NCI-H1417 treated with DMSO at 0.1 percent for 48 hours (cell line): ENCODE data around the gene BTAF1.

Experiments used
- DNase-seq: peaks from one replicate; lab custom pipeline; 2025; lab: John Stamatoyannopoulos, UW

BTAF1 gene

DNA sequence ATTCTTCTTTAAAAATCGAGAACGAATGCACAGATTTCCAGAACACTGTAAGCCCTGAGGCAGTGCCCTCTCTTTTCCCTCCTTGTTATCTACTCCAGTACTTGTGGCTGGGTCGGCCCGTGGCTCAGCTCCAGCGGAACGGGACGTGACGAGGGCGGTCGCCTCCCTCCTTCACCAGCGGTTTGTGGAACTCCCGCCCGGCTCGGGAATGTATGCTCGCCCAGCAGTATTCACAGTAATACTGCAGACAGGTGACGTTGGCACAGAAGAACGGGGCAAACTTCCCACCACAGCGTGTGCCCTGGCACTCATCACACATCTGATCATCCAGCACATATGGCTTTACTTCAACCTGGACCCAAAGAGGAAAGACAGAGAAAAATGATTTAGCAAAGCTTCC is 128.5 kb downstream of the BTAF1 start:
- no peak for DNase-seq

DNA sequence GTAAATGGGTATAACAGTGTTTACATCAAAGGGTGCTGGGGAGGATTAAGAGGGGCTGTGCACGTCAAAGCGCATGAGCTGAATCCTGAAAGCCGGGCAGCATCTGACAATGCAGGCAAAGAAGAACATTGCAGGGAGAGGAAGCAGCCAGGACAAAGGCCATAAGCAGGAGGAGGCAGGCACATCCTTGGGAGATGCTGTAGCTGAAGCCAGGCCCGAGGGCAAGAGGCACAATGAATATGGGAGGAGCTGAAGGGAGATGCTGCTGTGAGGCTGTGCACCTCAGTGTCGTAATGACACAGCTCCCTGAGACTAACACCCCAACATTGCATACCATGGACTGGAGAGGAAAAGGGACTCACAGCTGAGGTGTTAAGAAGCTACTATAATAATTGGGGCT is 129.2 kb downstream of the BTAF1 start:
- no peak for DNase-seq

DNA sequence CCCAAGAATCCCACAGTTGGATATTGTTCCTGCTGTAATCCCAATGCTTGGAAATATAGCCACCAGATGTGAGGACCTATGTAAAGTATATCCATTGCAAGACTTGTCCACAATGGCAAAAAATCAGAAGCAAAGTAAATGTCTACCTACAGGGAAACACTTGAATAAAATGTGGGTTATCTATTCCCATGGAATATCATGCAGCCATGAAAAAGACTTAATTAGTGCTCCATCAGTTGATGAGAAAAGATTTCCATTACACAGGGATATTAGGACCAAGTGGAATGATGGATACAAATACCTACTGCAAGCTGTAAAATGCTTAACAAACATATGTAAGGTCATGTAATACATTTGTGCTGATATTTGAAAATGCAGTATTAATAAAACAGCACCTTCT is 131.2 kb downstream of the BTAF1 start:
- DNase-seq = no peak

DNA sequence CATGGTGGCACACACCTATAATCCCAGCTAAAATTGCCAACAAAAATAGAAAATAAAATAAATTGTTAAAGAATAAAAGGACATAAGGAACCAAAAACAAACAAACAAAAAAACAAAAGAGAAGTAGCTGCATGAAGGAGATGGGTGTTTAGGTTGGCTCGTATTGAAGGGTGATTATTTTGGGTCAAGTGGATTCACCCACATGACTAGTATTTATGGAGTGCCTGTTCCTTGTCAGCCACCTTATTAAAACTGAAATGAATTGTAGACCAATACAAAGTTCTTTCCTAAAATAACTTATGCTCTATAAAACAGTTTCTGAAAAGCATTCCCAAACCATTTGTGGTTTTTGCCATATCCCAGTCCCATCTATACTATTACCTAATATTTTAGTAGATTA is 138.7 kb downstream of the BTAF1 start:
- DNase-seq = no peak

DNA sequence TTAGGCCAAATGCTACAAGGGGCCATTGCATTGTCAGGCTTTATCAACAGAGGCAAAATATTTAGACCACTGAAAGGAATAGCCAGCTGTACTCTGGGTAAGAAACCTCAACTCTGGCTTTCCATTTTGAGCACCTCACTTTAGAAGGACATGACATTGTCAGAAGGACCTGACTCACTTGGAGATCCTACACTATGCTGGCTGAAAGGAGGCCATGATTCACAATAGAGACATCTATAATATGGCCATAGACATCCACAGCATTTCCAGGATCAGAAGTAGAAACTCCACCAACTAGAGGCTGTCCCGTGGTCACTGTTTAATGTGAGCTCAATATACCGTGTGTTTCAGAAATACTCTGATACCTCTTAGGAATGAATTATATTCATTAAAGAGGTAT is 140.9 kb downstream of the BTAF1 start:
- DNase-seq = no peak

DNA sequence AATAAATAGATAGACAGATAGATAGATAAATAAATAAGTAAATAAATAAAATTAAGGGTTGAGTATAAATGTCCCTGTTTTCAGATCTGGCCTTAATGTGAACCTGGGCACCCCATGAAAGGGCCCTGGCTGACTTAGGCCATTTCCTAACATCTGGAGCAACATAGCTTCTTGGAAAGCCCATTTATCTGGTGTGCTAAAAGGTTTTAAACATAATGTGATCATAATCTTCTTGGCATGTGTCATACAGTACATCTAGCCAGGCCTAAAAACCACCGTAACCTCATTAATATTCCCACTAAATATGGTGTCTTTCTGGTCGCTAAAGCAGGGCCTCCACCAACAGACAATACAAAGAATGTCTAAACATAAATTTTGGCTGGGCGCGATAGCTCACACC is 142.8 kb downstream of the BTAF1 start:
- no peak for DNase-seq

DNA sequence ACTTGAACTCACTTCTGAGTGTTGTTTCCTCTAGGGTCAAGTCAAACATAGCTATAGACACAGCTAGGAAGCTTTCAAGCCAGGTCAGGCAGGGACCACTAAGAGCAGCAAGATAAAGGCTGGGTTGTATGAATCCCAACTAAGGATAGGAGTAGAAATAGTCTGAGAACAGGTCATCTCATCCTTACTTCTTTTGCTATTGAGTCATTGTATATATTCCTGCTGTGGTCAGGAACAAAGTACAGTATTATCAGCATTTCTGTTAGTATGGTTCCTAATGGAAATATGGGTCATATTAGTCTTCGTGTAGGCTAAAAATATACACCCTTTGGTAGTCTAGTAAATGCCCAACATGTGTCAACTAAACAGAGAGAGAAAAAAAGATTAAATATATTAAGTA is 145.3 kb downstream of the BTAF1 start:
- DNase-seq = no peak

DNA sequence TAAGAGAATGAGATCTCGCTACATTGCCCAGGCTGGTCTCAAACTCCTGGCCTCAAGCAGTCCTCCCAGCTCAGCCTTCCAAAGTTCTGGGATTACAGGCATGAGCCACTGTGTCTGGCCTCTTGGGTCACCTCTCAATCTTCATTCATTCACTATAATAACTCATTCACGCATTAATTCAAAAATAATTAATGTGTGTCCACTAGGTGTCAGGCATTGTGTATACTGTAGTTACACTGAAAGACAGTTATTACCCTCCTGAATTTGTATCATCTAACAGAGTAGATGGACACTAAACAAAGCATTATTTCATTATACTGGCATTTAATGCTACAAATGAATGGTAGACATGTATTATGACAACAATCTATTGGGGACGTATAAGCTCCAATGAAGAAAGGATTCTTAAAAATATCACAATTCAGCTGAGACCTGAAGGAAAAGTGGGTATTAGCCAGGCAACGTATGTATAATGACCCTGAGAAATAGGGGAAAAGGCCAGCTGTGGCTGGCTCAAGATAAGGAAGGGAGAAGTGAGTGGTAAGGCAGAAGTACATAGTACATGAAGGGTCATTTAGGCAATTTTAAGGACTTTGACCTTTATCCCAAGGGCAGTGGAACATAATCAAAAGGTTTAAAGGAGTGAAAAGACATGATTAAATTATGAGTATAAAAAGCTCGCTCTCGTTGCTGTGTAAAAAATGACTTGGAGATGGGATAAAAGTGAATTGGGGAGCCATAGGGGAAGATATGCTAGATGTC is 150.7 kb downstream of the BTAF1 start:
- no peak for DNase-seq

DNA sequence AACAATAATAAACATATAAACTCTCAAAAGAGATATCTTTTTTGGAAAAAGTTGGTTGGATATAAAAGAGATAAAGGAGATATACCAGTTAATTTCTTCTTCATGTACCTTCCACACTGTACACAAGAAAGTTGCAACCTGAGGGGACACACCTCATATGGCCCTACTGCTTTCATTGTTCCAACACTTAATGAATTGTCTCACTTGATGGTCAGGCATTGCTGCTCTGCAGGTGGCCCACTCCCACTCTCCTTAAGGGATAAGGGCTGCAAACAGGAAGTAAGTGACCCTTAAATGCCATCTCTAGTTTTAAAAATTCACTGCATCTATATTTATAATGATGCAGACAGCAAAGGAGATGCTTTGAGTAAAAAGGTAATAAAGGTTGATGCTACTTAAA is 152.3 kb downstream of the BTAF1 start:
- DNase-seq = no peak

DNA sequence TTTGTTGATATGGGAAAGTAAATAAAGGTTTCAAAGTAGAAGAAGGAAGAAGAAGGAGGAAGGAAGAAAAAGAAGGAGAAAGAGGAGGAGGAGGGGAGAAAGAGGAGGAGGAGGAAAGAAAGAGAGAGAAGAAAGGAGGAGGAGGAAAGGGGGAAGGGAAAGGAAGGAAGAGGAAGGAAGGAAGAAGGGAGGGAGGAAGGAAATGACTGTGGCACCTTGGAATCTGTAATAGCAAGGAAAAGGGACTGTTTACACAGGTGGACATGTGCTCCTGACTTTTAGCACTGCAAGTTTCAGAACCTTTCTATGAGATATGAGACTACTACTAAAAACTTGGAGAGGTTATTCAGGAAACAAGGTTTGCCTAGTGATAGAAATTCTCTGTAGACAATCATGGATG is 153.2 kb downstream of the BTAF1 start:
- DNase-seq = no peak

DNA sequence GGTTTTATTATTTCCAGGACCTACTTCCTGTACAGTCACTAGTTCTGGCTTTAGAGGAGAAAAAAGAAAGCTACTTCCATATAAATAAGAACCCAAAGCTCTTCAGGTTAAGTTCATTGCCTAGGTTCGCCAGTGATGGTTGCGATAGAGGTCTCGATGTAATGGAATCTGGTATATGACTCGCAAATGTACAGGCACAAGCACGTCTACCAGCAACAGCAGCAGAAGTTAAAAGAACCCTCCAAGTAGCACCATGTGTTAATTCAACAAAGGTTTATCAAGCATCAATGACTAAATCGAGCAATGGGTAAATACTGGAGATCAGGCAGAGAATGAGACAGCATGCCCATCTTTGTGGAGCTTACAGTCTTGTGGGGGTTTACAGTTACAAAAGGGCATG is 155.4 kb downstream of the BTAF1 start:
- no peak for DNase-seq
